Ovary (tissue), 3 donors: Measurements from ENCODE around the gene GPR173.

Experiments
- EP300 ChIP-seq: sonication (generic); formaldehyde crosslinking; IDR thresholded peaks from one replicate; pipeline ENCODE4 v1.6.1; 2017; ENCODE audit warnings: antibody characterized with exemption
- POLR2A ChIP-seq: fragments of 450-650 bp; IDR thresholded peaks from one replicate; pipeline ENCODE4 v1.6.1; 2017; ENCODE audit warnings: antibody characterized with exemption, mild to moderate bottlenecking, moderate library complexity
- TF ChIP-seq, protein P1 (sequence below), 3 donors: fragments of 450-650 bp in 2 of 3; fragments of 200-600 bp in 1 of 3; IDR thresholded peaks; one replicate each; pipeline versions ENCODE4 v1.5.1 to v1.8.0; 2016 to 2022; ENCODE audit warnings: antibody characterized with exemption in 3 of 3, mild to moderate bottlenecking in 1 of 3
- donor health status: DM: no; HTN: no; CAD: no.

DNA sequence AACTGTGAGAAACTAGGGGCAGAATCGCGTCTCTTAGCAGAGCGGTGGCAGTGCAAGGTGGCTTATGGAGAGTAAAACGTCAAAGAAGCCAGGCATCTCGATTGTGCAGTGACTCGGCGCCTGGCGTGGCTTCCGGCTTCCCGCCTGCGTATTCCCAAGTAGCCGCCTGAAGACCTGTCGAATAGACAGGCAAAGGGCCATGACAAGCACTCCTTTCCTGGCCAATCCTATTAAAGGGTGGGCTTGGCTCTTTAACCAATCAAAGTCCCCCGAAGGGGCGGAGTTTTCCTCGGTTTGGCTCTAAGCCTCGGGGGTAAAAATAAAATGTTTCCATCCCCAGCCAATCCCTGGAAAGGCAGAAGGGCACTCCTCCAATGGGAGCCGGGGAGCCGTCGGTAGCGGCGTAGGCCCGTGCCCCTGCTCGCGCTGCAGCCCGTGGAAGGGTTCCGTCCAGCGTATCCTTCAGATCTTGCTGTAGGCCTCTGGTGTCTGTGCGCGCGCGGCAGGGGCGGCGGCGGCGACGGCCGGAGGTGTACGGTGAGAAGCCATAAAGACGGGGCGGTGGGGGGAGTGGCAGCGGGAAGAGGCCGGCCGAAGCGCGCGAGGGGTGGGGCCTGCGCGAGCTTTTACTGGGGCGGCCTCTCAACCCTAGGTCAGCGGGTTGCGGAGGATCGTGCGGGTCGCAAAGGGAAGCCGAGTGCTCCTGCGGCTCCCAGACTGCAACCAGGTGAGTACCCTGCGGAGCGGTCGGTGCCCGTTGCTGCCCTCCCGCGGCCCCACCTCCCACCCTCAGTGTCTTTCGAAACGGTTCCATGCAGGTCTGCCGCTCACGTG is 45.4 kb downstream of the GPR173 start, which contains the start of gene KANTR:
- TF ChIP-seq, protein P1, sequence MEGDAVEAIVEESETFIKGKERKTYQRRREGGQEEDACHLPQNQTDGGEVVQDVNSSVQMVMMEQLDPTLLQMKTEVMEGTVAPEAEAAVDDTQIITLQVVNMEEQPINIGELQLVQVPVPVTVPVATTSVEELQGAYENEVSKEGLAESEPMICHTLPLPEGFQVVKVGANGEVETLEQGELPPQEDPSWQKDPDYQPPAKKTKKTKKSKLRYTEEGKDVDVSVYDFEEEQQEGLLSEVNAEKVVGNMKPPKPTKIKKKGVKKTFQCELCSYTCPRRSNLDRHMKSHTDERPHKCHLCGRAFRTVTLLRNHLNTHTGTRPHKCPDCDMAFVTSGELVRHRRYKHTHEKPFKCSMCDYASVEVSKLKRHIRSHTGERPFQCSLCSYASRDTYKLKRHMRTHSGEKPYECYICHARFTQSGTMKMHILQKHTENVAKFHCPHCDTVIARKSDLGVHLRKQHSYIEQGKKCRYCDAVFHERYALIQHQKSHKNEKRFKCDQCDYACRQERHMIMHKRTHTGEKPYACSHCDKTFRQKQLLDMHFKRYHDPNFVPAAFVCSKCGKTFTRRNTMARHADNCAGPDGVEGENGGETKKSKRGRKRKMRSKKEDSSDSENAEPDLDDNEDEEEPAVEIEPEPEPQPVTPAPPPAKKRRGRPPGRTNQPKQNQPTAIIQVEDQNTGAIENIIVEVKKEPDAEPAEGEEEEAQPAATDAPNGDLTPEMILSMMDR (IDR thresholded peaks at IDR 0.05): peak in 1 of 3 donors; percentile 0
- peak; percentile 63 for TF ChIP-seq POLR2A
- no peak for TF ChIP-seq EP300
